Mesendoderm (in vitro differentiated cells): ENCODE data around the gene CTIF.

ENCODE experiments used
- DNase-seq: peaks from one replicate; pipeline ENCODE4 v3.0.0; 2013
- H2AK5ac ChIP-seq: 2 replicates; pipeline ENCODE4 v1.6.1; 2013; ENCODE audit warnings: low read length, inconsistent platforms
- H2BK120ac ChIP-seq: 2 replicates; pipeline ENCODE4 v1.6.1; 2013; ENCODE audit warnings: low read depth, mild to moderate bottlenecking, low read length, moderate library complexity, mixed read lengths
- H2BK15ac ChIP-seq: replicated peaks from 2 replicates; pipeline ENCODE4 v1.6.1; 2013; ENCODE audit warnings: low read depth, mild to moderate bottlenecking, moderate library complexity
- H2BK5ac ChIP-seq: 2 replicates; pipeline ENCODE4 v1.6.1; 2013; ENCODE audit warnings: low read length, inconsistent platforms
- H3K18ac ChIP-seq: 2 replicates; pipeline ENCODE4 v1.6.1; 2013; ENCODE audit warnings: mild to moderate bottlenecking, low read length, mixed read lengths
- H3K23ac ChIP-seq: one replicate; pipeline ENCODE4 v1.6.1; 2013; ENCODE audit warnings: low read length
- H3K27ac ChIP-seq: 2 replicates; pipeline ENCODE4 v1.5.1; 2013; ENCODE audit warnings: low read depth, mild to moderate bottlenecking, inconsistent platforms, low read length, moderate library complexity
- H3K27me3 ChIP-seq: 2 replicates; pipeline ENCODE4 v1.6.1; 2013; ENCODE audit warnings: low read length, control low read depth, mild to moderate bottlenecking, inconsistent platforms; ENCODE audit not compliant: insufficient read depth, poor library complexity
- H3K36me3 ChIP-seq: 2 replicates; pipeline ENCODE4 v1.6.1; 2013; ENCODE audit warnings: low read length, inconsistent platforms; ENCODE audit not compliant: control insufficient read depth, insufficient read depth
- H3K4ac ChIP-seq: one replicate; pipeline ENCODE4 v1.6.1; 2013; ENCODE audit warnings: low read depth, mild to moderate bottlenecking, low read length, moderate library complexity
- H3K4me1 ChIP-seq: 2 replicates; pipeline ENCODE4 v1.6.1; 2013; ENCODE audit warnings: low read depth, low read length, inconsistent platforms; ENCODE audit not compliant: control insufficient read depth
- H3K4me2 ChIP-seq: 2 replicates; pipeline ENCODE4 v1.6.1; 2013; ENCODE audit warnings: low read length
- H3K4me3 ChIP-seq: 2 replicates; pipeline ENCODE4 v1.5.1; 2013; ENCODE audit warnings: mild to moderate bottlenecking, low read length
- H3K56ac ChIP-seq: one replicate; pipeline ENCODE4 v1.6.1; 2013; ENCODE audit warnings: low read length
- H3K79me1 ChIP-seq: 2 replicates; pipeline ENCODE4 v1.6.1; 2013; ENCODE audit warnings: low read length, inconsistent platforms
- H3K79me2 ChIP-seq: 2 replicates; pipeline ENCODE4 v1.6.1; 2013; ENCODE audit warnings: mild to moderate bottlenecking, low read length; ENCODE audit not compliant: control insufficient read depth, insufficient read depth
- H3K9ac ChIP-seq: 2 replicates; pipeline ENCODE4 v1.6.1; 2013; ENCODE audit warnings: low read length, inconsistent platforms
- H4K5ac ChIP-seq: one replicate; pipeline ENCODE4 v1.6.1; 2013; ENCODE audit warnings: low read length
- H4K8ac ChIP-seq: one replicate; pipeline ENCODE4 v1.6.1; 2013; ENCODE audit warnings: low read depth, mild to moderate bottlenecking, control low read depth, low read length, moderate library complexity
- WGBS: extraction: QIAGEN DNeasy Blood & Tissue Kit; methylation state at CpG from one replicate; pipeline ENCODE4 v1.1.7; 2013; ENCODE audit warnings: low lambda C conversion rate, missing lambda C conversion rate; ENCODE audit not compliant: insufficient coverage; ENCODE audit errors: extremely low coverage; 5-methylcytosine and 5-hydroxymethylcytosine counted together

Gene CTIF

GRCh38 chr18:48839819-48840490 lies 301.1 kb downstream of the CTIF start:
- no peaks in the 10 kb centered on the region for H3K79me2 ChIP-seq
- no CpG with 5 or more reads among the region's 7 CpGs for WGBS
- H2BK120ac ChIP-seq, result no peak overlapping the region
- H3K9ac ChIP-seq, result no peak overlapping the region
- no peaks in the 10 kb centered on the region for H3K79me1 ChIP-seq
- no peaks in the 10 kb centered on the region for H3K36me3 ChIP-seq
- H4K8ac ChIP-seq, result no peak overlapping the region
- no peak overlapping the region for H2BK5ac ChIP-seq
- peaks cover 22% of the 10 kb centered on the region for H3K4me1 ChIP-seq
- H3K4me2 ChIP-seq, result no peak overlapping the region
- H3K27ac ChIP-seq, result no peak overlapping the region
- no peak overlapping the region for H3K4ac ChIP-seq
- peak overlapping the region; percentile 17 for H2AK5ac ChIP-seq
- H2BK15ac ChIP-seq, result no peak overlapping the region
- no peak overlapping the region for H3K23ac ChIP-seq
- no peak overlapping the region for H3K4me3 ChIP-seq
- no peak overlapping the region for H4K5ac ChIP-seq
- no peak overlapping the region for H3K56ac ChIP-seq
- H3K18ac ChIP-seq, result no peak overlapping the region
- DNase-seq, result no peak
- H3K27me3 ChIP-seq, result no peaks in the 10 kb centered on the region

- no peak overlapping the region for H3K9ac ChIP-seq
- peak overlapping the region; percentile 35 for H3K56ac ChIP-seq
- no peak overlapping the region for H3K18ac ChIP-seq
- no peak overlapping the region for H3K23ac ChIP-seq
- no peak overlapping the region for H3K27ac ChIP-seq
- no peak overlapping the region for H3K4me3 ChIP-seq
- no peak overlapping the region for H2BK5ac ChIP-seq
- H3K79me1 ChIP-seq, result no peaks in the 10 kb centered on the region
- no CpG with 5 or more reads among the region's 3 CpGs for WGBS
- H3K4me1 ChIP-seq, result peaks cover 20% of the 10 kb centered on the region
- no peaks in the 10 kb centered on the region for H3K27me3 ChIP-seq
- no peak overlapping the region for H4K8ac ChIP-seq
- H2AK5ac ChIP-seq, result no peak overlapping the region
- DNase-seq, result no peak
- no peak overlapping the region for H2BK120ac ChIP-seq
- H3K79me2 ChIP-seq, result no peaks in the 10 kb centered on the region
- no peak overlapping the region for H3K4ac ChIP-seq
- no peak overlapping the region for H2BK15ac ChIP-seq
- H3K36me3 ChIP-seq, result no peaks in the 10 kb centered on the region
- H3K4me2 ChIP-seq, result no peak overlapping the region
- no peak overlapping the region for H4K5ac ChIP-seq
These were observed 301.7 kb downstream of the CTIF start for GRCh38 chr18:48840491-48840877.

GRCh38 chr18:48841381-48842258 lies 302.8 kb downstream of the CTIF start:
- no peak overlapping the region for H3K4me3 ChIP-seq
- H3K79me2 ChIP-seq, result no peaks in the 10 kb centered on the region
- DNase-seq, result peak; percentile 67

GRCh38 chr18:48842259-48843061 lies 303.6 kb downstream of the CTIF start:
- Histone ChIP-seq H3K36me3 (no peaks in the 10 kb centered on the region), H3K79me2 (no peaks in the 10 kb centered on the region), H3K56ac (peak overlapping the region; percentile 76), H3K4me1 (peaks cover 20% of the 10 kb centered on the region), H2BK15ac (no peak overlapping the region), H3K9ac (peak overlapping the region; percentile 45), H2BK5ac (peak overlapping the region; percentile 90), H4K5ac (no peak overlapping the region), H3K4me3 (no peak overlapping the region), H3K27ac (peak overlapping the region; percentile 39), H4K8ac (no peak overlapping the region), H3K27me3 (no peaks in the 10 kb centered on the region), H2BK120ac (peak overlapping the region; percentile 46), H3K23ac (peak overlapping the region; percentile 86), H3K4ac (peak overlapping the region; percentile 90), H3K4me2 (no peak overlapping the region), H3K18ac (peak overlapping the region; percentile 54), H2AK5ac (peak overlapping the region; percentile 77), H3K79me1 (no peaks in the 10 kb centered on the region)
- peak; percentile 74 for DNase-seq
- WGBS, result no CpG with 5 or more reads among the region's 19 CpGs

More at GRCh38 chr18:48841381-48842258, 302.8 kb downstream of the CTIF start:
- Histone ChIP-seq H3K23ac (peak overlapping the region; percentile 3), H3K4me2 (no peak overlapping the region), H4K8ac (no peak overlapping the region), H2BK5ac (peak overlapping the region; percentile 90), H3K36me3 (no peaks in the 10 kb centered on the region), H3K79me1 (no peaks in the 10 kb centered on the region), H2BK15ac (no peak overlapping the region), H3K4ac (peak overlapping the region; percentile 90), H4K5ac (no peak overlapping the region), H2BK120ac (peak overlapping the region; percentile 66), H3K4me1 (peaks cover 20% of the 10 kb centered on the region), H2AK5ac (peak overlapping the region; percentile 77), H3K9ac (peak overlapping the region; percentile 45), H3K27ac (peak overlapping the region; percentile 39), H3K27me3 (no peaks in the 10 kb centered on the region), H3K56ac (peak overlapping the region; percentile 76), H3K18ac (peak overlapping the region; percentile 54)
- no CpG with 5 or more reads among the region's 31 CpGs for WGBS

- Histone ChIP-seq H3K23ac (peak overlapping the region; percentile 86), H2BK120ac (peak overlapping the region; percentile 39), H3K4ac (no peak overlapping the region), H3K4me1 (peaks cover 20% of the 10 kb centered on the region), H3K27me3 (no peaks in the 10 kb centered on the region), H2AK5ac (peak overlapping the region; percentile 86), H3K36me3 (no peaks in the 10 kb centered on the region), H4K5ac (no peak overlapping the region), H3K27ac (no peak overlapping the region), H3K18ac (no peak overlapping the region), H3K4me3 (no peak overlapping the region), H3K9ac (peak overlapping the region; percentile 13), H2BK5ac (peak overlapping the region; percentile 66), H3K4me2 (no peak overlapping the region), H3K79me1 (no peaks in the 10 kb centered on the region), H3K79me2 (no peaks in the 10 kb centered on the region), H3K56ac (peak overlapping the region; percentile 67), H2BK15ac (no peak overlapping the region), H4K8ac (no peak overlapping the region)
- no CpG with 5 or more reads among the region's 8 CpGs for WGBS
- DNase-seq, result no peak
These were observed 304.3 kb downstream of the CTIF start for GRCh38 chr18:48843162-48843561.
